Stimulated activated CD4-positive, alpha-beta T cell treated with anti-CD3 and anti-CD28 coated beads, Interleukin-1b, Interleukin-23, amount 100 ng/mL, for 48 hours (primary cell): ENCODE measurements around the gene RASSF4.
"Not testable (repeated sequence)": the region's sequence is repeated elsewhere in the genome, so short reads cannot be mapped to it uniquely, and the experiment has no call there.

ENCODE experiments used
- DNase-seq: peaks from one replicate; pipeline ENCODE4 v3.0.0-alpha.2; 2020

The RASSF4 gene

GRCh38 chr10:44992070-44992731 lies 32.6 kb downstream of the RASSF4 start:
- no peak for DNase-seq

DNA sequence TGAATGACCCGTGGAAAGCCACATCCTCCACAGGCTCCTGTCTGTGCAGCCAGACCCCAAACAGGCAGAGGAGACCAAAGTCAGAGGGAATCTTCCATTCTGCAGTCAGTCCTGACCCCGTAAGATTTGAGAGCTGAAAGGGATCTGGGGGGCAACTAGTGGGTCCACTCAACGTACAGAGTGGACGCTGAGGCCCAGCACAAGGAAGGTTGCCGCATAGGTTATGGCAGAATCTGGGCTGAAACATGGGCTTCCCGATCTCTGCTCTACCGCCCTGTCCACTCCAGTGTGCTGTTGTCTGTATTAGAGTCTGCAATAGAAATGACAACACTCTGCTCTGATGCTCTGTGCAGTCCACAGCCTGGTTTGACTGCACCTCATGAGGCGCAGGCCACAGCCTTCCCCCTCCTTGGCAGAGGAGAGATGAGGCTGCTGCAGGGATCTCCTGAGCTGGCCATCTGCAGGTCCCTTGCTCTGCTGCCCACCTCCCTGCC lies 33.2 kb downstream of the RASSF4 start:
- DNase-seq, result no peak

GRCh38 chr10:44993226-44993921 lies 33.8 kb downstream of the RASSF4 start:
- DNase-seq, result no peak

DNA sequence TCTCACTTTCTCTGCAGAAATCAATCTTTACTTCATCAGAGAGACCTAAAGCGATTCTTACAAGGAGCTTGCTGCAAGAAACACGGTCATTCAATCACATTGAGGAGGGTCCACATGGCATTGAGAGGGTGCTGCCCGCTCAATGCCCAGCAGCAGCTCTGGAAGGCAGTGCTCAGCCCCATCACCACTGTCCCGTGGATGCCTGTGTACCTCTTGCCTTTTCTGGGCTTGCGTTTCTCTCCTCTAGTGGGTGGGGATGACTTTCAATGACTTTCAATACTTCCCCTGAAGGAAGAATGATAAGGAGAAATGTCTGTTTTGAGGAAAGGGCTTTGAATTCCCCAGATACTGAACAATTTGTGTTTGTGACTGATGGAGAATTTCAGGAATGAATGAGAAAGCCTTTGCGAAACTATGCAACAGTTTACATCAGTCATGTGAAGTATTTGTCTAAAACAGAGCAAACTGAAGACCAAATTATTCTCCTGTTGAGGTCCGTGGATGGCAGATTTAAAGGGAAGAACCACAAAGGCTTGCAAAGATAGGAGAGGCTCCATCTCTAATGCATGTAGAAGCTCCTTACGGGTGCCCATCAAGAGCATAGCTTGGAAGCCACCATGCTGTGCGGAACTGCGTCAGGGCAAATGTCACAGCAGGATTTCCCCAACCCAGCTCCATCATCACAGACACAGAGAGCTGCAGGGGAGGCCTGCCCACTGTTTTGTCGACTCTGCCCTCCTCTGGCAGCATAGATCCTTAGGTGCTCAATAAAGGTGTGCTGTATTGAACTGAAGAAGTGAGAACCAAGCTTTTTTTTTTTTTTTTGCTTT lies 34.5 kb downstream of the RASSF4 start:
- DNase-seq, result no peak

GRCh38 chr10:44994752-44995530 lies 35.3 kb downstream of the RASSF4 start:
- DNase-seq, result no peak

DNA sequence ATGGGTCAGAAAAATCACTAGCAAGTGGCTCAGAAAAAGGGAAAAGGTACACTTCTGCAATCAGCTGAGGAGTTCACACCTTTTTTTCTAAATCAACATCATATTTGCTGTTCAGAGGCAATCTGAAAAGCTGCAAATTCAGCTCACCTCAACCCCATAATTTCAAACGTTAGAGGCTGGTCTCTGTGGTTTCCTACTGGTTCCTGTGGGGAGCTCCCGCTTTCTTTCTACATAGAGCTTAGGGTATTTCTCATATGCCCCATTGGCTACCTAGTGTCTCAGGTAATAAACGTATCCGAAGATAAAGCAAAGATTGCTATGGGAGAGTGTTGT lies 35.9 kb downstream of the RASSF4 start:
- DNase-seq, result no peak

DNA sequence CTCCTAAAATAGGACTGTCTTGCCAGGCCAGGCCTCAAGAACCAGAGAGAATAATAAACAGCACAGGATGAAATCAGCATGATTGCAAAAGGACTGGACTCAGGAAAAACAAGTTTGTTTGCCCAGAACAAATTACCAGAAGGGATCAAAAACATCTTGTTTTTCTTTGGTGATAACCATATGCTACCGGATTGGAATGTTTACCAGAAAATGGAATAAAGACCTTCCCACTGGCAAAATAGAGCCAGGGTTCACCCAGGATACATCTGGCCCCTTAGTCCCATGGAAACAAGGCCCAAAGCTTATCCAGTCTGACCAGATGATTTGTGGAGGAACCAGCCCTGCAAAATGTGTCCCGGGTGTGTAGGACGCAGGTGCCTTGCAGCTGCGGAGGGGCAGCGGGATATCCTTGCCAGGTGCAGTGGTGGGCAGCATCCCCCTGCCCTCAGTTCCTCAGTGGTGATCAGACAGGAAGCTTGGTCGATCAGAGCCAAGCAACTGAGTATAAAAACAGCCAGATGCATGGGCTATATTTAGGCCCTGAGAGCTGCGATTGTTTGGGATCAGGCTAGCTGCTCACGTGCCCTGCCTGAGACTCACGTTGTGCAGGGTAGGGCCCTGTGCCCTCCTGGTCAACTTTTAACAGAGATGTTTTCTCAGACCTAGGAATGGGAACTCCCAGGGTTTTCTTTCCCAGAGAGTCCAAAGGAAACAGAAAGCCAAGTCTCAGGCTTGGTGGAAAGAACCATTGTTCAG lies 36.5 kb downstream of the RASSF4 start:
- DNase-seq, result no peak

GRCh38 chr10:44997105-44997748 lies 37.6 kb downstream of the RASSF4 start:
- DNase-seq, result no peak

DNA sequence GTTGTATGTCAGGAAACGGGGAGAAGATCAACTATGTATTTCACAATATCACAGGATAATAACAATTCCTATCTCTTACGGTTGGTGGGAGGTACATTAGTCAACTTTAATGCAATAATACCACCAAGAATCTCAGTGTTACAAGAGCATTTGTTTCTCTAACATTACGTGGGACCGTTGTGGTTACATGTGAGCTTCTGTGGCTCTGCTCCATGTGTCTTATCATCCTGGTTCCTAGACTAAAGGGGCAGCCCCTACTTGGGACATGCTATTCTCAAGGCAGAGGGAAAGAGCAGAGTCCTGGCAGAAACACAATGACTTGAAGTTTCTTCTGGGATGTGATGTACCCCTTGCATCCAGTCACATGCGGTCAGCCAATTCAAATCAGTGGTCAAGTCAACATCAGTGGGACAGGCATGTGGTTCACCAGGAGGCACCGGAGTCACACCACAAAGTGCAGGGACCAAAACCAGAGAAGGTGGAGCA lies 38.6 kb downstream of the RASSF4 start:
- no peak for DNase-seq

DNA sequence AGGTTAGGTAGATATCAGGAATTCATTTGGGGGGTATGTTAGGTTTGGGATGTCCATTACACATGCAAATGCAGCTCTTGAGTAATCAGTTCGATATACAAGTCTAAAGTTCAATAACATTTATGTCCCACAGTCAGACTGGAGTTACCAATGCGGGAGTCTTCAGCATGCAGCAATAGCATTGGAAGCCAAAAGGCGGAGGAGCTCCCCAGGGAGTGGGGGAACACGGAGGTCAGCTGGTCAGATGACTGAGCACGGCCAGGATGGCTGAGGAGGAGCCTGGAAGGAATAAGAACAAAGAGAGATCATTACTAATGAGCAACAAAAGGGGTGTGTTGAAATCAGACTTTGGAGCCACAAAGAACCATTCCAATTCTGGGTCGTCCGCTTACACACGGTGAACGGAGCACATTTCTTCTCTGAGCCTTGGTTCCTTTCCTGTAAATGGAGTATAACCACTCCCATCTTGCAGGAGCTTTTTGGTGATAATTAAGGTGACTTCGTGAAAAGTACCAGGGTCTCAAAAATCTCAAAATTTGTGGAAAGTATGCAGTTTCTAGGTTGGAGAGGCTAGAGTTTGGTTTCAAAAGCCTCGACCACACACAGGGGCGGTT lies 40.6 kb downstream of the RASSF4 start:
- no peak for DNase-seq

DNA sequence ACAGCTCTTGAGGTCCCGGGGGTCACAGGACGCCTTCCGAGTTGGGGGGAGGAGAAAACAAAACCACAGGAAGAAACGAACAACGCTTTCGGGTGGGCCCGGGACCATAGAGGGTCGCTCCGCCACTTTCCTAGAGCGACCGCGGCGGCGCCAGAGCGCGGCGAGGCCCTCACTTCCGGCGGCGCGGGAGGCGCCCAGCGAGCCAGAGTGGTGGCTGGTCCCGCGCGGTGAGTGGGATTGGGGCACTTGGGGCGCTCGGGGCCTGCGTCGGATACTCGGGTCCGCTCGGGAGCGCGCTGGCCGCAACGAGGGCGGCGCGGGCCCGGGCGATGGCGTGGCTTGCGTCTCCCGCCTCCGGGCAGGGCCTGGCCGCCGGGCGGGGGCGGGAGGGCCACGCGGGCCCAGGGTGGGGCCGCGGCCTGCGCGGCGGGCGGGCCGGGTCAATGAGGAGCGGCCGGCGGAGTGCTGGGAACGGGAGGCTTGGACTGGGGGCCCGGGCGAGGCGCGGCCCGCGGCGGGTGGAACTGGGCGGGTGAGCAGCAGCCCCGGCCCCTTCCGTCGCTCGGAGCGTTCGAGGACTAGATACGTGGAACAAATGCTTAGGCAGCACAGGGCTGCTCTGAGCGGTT lies 41.3 kb downstream of the RASSF4 start, which contains the start of gene ZNF22:
TSS of gene ZNF22 (plus strand) at position 172 of the 629 bp plus-strand sequence. CDS start 2,446 bp downstream, outside the sequence.
- peak; percentile 58 for DNase-seq

GRCh38 chr10:45001381-45002148 lies 42.0 kb downstream of the RASSF4 start:
- DNase-seq, result peak; percentile 61

DNA sequence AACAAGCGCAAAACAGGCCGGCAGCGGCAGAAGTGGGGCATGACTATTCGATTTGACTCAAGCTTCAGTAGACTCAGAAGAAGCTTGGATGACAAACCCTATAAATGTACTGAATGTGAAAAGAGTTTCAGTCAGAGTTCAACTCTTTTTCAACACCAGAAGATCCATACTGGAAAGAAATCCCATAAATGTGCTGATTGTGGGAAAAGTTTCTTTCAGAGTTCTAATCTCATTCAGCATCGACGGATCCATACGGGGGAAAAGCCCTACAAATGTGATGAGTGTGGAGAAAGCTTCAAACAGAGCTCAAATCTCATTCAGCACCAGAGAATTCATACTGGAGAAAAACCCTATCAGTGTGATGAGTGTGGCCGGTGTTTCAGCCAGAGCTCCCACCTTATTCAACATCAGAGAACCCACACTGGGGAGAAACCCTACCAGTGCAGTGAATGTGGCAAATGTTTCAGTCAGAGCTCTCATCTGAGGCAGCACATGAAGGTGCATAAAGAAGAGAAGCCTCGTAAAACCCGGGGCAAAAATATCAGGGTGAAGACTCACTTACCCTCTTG lies 43.9 kb downstream of the RASSF4 start:
- no peak for DNase-seq

DNA sequence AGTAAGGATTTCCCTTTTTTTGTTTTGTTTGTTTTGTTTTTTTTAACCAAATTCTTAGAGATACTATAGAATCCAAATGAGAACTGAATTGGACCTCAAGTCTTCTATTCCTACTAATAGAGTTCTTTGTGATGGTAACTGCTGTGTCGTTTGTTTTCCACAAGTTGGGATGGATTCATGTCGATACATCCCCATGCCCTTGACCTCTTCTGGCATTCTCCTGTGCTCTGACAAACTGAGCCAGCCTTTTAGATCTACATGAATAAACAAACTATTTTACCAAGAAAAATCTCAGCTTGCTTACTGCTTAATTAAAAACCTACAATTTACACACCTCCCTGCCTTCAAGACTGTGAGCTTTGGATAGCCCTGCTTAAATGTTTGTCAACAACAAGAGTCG lies 45.1 kb downstream of the RASSF4 start:
- no peak for DNase-seq

GRCh38 chr10:45005284-45005683 lies 45.7 kb downstream of the RASSF4 start:
- DNase-seq, result no peak

DNA sequence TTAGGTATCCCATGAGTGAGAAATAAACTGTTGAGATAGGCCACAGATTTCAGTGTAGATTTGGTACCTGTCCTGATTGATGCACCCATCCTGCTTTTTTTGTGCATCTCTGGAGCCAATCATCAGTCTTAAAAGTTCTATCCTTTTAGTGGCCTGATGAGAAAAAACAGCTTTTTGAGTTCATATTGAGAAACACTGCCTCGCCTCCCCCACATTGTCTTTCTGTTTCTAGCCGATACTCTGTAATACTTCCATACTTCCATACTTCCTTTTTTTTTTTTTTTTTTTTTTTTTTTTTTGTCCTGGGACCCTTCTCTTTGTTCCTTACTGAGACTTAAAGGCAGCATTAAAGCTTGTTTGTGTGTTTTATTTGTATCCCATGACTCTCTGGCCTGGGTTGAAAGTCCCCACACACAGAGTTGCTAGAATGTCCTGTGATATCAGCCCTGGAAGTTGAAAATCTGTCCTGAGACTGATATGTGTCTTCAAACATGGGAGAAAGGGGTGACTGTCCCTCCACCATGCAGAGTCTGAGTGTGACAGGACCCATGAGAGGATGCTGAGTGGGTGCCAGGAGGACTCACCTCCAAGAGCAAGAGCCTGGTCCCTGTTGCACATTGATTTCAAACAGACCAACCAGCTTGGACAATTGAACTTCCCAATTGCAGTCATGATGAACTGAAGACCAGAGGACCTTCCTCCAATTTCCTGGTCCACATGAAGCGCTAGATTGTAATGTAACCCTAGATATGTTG lies 46.9 kb downstream of the RASSF4 start:
- no peak for DNase-seq

- no peak for DNase-seq
Observed at GRCh38 chr10:45008524-45009161, 49.0 kb downstream of the RASSF4 start.

DNA sequence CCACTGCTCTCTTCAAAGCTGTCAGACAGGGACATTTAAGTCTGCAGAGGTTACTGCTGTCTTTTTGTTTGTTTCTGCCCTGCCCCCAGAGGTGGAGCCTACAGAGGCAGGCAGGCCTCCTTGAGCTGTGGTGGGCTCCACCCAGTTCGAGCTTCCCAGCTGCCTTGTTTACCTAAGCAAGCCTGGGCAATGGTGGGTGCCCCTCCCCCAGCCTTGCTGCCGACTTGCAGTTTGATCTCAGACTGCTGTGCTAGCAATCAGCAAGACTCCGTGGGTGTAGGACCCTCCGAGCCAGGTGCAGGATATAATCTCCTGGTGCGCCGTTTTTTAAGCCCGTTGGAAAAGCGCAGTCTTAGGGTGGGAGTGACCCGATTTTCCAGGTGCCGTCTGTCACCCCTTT lies 55.0 kb downstream of the RASSF4 start:
- not testable (repeated sequence) for DNase-seq
